Esophagus squamous epithelium (tissue), 4 donors: ENCODE results near the gene SNRK.

Experiments
- POLR2A ChIP-seq, 4 donors: fragments of 450-650 bp; IDR thresholded peaks; one replicate each; pipeline ENCODE4 v1.6.1; 2017; ENCODE audit warnings: antibody characterized with exemption in 4 of 4, mild to moderate bottlenecking in 4 of 4, moderate library complexity in 3 of 4
- TF ChIP-seq, protein P1 (sequence below), 6 experiments: fragments of 450-650 bp in 4 of 6; fragments of 200-600 bp in 2 of 6; sonication (generic) in 2 of 6; IDR thresholded peaks; one replicate each; pipeline ENCODE4 v1.5.1; 2016 to 2019; ENCODE audit warnings: antibody characterized with exemption in 6 of 6, mild to moderate bottlenecking in 4 of 6, moderate library complexity in 4 of 6

DNA sequence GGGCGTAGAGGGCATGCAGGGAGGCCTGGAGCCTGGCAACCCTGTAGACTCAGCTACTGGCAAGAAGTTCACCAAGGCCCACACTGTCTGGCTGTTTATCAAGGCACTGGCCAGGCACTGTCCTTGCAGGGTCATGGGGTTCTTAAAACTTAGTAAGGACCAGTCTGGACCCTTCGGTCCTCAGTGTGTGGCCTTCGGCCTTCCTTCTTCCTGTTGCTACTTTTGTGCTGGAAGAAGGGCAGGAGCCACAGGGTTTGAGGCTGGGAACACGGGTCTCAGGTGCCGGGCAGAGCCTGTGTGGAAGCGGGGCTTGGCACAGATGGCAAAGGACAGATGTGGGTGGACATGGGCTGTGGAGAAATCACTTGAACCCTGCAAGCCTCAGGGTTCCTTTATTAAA is 76.6 kb downstream of the SNRK start:
- TF ChIP-seq, protein P1, sequence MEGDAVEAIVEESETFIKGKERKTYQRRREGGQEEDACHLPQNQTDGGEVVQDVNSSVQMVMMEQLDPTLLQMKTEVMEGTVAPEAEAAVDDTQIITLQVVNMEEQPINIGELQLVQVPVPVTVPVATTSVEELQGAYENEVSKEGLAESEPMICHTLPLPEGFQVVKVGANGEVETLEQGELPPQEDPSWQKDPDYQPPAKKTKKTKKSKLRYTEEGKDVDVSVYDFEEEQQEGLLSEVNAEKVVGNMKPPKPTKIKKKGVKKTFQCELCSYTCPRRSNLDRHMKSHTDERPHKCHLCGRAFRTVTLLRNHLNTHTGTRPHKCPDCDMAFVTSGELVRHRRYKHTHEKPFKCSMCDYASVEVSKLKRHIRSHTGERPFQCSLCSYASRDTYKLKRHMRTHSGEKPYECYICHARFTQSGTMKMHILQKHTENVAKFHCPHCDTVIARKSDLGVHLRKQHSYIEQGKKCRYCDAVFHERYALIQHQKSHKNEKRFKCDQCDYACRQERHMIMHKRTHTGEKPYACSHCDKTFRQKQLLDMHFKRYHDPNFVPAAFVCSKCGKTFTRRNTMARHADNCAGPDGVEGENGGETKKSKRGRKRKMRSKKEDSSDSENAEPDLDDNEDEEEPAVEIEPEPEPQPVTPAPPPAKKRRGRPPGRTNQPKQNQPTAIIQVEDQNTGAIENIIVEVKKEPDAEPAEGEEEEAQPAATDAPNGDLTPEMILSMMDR (IDR thresholded peaks at IDR 0.05): no peak
- TF ChIP-seq POLR2A (IDR thresholded peaks at IDR 0.05): no peak
